ENCODE measurements around the gene MRRF.
"Not testable (repeated sequence)": the region's sequence is repeated elsewhere in the genome, so short reads cannot be mapped to it uniquely, and the experiment has no call there.

The MRRF gene

DNA sequence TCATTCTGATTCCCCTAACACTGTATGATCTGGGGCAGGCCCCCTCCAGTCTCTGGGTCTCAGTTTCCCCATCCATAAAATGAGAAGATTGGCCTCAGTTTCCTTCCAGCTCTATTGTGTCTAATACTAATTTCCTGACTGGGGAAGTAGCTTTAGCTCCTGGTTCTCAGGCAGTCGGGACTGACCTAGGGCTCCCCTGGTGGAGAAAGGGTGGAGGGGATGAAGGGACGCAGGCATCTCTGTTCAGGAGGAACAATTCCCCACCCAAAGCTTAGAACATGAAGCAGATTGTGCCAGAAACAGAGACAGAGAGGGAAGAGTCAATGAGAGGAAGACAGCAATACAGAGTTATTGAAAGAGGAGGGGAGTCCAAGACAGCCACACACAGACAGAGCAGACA, 91.9 kb downstream of the MRRF start:
- DNase-seq (ENCODE audit: low read depth): no peak

DNA sequence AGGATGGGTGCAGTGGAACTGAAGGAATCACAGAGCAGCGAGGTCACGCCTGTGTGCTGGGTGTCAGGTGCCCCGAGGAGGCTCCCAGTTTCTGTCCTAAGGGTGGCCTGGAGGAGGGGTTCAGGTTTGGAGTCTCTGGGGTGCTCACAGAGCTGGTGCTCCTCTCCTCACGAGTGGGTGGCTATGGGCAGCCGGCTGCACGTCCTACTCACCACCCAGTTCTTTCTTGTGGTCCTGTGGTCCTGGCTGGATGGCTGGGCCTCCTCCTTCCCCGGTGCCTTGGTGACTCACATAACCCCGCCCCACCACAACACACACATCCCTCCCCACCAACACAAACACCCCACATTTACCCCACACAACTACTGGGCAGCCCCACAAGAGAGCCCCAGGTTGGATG, 96.2 kb downstream of the MRRF start:
- DNase-seq (ENCODE audit: low read depth): no peak

DNA sequence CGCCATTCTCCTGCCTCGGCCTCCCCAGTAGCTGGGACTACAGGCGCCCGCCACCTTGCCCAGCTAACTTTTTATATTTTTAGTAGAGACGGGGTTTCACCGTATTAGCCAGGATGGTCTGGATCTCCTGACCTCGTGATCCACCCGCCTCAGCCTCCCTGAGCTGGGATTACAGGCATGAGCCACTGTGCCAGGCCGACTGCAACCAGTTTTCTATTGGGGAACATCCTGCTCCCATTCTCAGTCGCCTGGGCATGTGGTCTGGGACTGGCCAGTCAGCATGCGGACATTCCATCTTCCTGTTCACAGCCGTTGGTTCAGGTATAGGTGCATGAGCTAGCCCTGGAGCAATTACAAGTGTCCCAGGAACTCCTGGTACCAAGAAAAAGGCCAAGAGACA, 98.4 kb downstream of the MRRF start:
- not testable (repeated sequence) for DNase-seq (ENCODE audit: low read depth)

DNA sequence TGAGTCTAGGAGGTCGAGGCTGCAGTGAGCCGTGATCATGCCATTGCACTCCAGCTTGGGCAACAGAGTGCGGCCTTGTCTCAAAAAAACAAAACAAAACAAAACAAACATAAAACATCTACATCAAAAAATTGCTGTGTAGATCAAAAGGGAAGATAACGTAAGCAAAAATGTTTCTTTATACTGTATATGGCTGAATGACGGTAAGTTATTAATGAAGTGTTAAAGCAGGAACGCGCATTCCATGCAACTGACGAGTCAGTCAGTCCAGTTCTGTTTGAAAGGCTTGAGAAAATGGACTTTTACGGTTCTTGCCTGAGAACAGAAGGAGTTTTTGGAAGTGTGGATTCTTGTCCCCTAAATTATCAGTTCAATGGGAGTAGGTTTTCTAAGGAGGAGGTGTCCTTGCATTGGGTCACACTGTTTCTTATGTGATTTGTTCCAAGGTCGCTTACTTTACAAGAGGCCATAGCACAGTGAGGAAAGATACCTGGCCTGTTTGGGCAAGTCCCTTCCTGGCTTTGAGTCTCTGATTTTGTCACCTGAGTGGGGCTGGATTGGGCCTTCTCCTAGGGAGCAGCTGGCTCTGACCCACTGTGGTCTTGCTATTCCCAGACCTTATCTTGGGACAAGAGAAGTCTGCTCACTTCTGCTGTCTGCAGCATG, 99.6 kb downstream of the MRRF start:
- no peak for DNase-seq (ENCODE audit: low read depth)

DNA sequence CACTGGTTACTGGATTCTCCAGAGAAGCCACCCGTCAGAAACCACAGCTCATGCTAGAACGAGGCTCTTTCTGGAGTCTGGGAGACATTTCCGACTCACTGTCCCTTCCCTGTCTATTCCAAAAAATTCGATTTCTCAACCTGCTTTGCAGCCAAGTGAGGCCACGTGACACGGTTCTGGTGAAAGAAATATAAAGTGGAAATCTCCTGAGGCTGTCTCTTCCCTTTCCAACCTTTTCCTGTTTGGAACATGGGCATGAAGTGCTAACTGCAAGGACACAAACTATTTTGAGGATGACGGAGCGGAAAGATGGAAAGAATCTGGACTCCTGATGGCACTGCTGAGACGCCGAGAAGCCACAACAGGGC, 100.1 kb downstream of the MRRF start:
- DNase-seq (ENCODE audit: low read depth): no peak

DNA sequence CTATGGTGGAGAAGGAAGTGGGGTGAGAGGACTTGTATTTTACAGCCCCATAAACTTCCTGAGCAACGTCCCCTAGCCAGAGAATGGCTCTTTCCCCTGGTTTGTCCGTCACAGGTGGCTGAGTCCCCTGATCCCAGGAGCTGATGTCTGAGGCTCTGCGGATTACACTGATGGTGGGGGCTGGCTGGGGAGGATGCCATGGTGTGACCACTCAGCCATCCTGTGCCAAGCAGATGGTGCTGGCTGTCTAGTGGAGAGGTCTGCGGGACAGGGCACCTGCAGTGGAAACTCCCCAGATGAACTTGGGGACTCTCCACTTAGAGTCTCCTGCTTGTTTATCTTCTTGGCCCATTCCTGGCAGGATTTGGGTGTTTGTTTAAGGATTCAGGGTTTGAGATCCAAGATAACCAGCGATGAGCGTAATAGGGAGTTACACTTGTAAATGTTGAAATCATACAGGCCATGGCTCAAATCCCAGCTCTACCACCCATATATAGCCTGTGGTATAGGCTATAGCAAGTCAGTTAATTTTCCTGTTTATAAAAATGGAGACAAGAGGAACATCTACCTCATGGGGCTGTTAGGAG, 101.5 kb downstream of the MRRF start:
- DNase-seq (ENCODE audit: low read depth): no peak

DNA sequence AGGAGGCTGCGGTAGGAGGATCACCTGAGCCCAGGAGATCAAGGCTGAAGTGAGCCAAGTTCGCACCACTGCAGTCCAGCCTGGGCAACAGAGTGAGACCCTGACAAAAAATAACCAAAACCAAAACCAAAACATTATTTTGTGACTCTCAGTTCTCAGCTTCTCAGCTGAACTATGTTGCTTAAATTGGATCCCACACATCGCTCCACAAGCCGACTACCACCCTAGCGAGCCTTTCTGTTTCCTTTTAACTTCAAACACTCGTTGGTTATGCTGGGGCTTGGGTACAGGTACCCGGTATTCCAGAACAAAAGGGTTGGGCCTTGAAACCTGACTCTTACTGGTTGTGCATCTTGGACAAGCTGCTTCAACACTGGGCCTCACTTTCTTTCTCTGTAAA, 102.4 kb downstream of the MRRF start:
- DNase-seq (ENCODE audit: low read depth): no peak

DNA sequence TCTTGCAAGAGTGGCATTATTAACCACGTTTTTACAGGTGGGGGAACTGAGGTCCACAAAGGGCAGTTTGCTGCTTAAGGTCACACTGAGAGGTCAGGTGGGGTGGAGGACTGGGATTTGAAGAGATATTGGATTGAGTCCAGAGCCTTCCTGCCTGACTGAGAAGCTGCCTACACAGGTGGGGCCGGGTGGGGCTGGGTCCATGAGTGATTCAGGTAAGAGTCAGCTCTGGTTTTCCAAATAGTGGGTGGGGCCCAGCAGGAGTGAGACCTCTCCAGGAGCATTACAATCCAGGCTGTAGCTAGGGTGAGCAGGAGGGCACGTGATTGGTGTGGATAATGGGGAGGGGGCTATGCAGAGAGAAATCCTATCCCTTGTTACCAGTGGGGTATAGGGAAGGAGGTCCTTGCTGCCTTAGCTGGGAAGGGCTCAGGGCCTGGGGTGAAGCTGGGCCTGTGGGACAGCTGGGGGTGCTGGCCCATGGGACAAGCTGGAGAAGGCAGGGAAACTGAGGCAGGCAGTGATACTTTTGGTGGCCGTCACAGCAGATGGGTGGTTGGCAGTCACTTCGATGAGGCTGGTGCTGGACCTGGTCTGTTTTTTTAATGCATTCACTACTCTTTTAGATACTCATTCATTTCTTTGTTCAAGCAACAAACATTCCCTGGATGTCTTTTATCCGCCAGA, 103.2 kb downstream of the MRRF start:
- DNase-seq (ENCODE audit: low read depth): no peak

DNA sequence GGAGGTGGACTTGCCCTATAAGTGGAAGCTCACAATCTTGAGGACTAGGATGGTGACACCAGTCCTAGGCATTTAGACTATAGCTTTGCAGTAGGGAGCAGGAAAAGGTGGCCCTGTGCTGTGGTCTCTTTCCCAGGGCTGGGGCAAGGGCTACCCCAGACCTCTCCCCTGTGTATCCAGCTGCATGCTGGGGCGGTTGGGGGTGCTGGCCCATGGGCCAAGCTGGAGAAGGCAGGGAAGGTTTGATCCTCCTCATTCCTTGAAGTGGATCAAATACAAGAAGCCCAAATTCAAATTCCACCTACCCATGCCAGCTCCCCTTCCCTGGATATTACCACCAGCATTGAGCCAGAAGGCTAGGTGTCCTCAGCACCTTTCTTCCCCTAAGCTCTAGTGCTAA, 104.0 kb downstream of the MRRF start:
- DNase-seq (ENCODE audit: low read depth): no peak

DNA sequence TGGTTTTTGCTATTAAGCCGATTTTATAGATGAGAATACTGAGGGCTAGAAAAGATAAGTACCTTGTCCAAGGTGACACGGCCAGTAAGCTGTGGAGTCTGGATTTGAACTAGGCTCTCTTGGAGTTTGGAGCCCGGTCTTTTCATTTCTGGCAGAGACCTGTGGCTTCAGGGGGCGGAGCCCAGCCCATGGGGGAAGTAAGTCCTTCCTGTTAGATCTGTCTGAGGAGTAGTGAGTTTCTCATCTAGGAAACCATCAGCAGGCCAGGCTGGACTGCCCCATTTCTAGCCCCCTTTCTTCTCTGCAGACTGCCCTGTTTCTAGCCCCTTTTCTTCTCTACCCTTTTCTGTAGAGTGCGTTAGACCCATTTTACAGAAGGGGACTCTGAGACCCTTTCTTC, 105.6 kb downstream of the MRRF start:
- no peak for DNase-seq (ENCODE audit: low read depth)

DNA sequence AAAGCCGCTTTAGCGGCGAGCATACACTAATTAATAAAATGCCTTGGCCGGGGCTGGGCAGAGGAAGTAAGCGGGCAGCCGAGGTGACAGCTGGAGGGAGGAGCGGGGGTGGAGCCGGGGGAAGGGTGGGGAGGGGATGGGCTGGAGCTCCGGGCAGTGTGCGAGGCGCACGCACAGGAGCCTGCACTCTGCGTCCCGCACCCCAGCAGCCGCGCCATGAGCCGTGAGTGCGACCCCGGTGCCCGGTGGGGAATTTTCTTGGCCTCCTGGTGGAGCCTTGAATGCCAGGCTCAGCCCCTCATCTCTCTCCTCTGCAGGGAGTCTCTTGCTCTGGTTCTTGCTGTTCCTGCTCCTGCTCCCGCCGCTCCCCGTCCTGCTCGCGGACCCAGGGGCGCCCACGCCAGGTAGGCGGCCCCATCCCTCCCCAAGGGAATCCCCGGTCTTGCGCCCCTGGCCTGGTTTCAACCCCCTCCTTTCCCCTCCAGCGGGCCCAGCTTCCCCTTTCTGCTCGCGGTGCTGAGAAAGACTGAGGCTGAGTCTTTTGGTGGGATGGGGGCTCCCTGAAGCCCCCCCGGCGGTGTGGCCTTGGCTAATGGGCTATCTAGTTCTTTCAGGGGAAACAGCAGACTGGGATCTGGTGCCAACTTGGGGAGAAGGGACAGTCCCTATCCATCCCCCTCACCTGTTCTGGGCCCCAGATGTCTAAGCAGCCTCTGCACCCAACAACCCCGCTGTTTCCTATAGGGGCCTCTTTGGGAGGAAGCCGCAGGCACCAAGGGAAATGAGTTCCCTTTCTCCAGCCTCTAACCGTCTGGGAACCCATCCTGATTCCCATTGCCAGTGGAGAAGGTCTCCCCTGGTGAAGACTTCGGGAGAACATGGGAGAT, 106.4 kb downstream of the MRRF start, which contains the start of gene PTGS1:
Gene PTGS1 (plus strand): TSS at position 156 of the 887 bp plus-strand sequence. CDS start 61 bp downstream, at position 217.
- DNase-seq (ENCODE audit: low read depth): no peak

DNA sequence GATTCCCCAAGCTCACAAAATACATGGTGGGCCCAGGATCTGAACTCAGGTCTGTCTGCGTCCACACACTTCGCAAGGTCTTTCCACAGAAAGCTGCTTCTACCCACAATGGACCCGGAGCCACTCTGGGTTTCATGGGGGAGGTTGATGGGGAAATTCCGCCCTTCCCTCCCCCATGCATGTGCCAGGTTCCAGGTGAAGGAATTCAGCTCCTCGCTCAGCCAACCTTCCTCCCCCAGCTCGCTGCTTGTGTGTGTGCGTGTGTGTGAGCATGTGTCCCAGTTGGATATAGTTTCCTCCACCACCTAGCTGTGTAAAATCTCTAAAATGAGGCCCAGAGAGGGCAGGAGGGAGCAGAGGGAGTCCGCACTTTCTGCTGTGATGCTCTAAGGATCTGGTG, 107.2 kb downstream of the MRRF start:
- no peak for DNase-seq (ENCODE audit: low read depth)

DNA sequence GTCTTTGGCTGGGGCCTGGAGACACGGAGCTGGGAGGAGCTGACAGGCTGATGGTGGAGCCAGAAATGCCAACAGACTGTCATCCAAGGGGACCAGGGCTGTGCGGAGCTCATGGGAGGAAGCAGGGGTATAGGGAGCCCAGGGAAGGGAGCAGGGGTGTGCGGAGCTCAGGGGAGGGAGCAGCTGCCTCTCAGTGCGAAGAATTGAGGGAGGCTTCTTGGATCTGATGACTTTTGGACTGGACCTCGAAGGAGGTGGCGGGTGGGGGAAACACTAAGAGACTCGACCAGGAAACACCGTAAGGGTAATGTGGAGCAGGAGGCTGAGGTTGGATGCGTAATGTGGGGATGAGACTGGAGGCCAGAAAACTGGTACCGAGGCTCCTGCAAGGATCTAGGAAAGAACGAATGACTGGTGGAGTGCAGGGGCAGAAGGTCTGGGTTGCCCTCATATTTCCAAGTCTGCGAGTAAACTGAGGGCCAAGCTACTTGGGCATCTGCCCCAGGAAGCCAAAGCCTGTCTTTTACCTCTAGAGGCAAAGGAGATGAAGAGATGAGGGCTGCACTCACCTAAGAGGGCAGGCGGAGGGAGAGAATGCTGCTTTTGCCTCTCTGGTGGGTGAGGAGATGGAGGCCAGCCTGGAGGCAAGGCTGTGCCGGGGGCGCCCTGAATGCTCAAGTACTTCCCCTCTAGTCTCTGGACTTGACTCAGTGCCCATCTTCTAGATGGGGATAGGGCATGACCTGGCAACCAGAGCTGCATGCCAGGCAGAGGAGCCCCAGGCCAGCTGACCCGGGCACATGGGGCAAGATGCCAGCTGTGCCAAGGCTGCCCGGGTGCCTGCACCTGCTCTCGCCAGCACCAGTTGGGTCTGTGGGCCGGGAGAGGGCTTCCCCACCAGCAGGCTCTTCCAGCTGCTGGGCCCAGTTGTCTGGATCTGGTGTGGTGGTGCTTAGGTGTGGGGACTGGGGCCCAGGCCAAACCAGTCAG, 108.5 kb downstream of the MRRF start:
- no peak for DNase-seq (ENCODE audit: low read depth)

DNA sequence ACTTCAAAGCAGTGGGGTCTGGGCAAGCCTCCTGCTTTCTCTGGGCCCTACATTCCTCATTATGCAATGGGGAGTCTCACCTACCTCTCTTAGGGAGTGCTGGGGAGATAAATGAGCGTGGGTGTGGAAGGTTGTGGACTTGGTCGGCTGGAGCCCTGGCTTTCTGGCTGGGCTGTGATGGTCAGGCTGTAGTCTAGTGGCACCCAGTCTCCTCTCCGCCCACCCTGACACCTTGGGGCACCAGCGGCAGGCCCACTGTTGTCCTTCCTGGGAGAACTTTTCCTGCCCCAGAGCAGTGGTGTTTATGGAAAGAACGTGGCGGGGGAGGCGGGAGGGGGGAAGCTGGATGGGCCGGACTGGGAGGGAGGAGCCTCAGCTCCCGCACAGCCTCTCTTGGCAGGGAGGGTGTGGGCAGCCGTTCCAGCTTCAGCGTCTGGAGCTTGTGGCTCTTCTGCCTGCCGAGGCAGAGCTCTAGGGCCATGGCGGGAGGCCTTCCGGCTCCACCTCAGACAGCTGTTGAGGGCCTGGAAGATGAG, 110.3 kb downstream of the MRRF start:
- no peak for DNase-seq (ENCODE audit: low read depth)

DNA sequence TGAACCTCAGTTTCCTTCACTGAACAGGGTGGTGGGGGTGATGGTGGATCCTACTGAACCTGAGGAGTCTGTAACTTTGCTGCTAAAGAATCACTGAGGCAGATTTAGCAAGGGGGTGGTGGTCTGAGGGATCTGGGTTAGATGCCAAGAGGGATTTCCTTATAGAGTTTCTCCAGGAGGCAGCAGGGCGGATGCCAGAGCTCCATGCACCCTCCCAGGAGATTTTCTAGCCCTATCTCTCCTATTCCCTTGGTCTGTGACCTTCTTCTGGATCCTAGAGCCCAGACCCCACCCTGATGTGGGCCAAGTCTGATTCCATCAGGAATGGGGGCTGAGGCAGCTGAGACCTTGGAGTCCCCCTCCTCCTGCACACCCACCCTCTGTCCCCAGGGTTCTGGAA, 112.1 kb downstream of the MRRF start:
- no peak for DNase-seq (ENCODE audit: low read depth)

DNA sequence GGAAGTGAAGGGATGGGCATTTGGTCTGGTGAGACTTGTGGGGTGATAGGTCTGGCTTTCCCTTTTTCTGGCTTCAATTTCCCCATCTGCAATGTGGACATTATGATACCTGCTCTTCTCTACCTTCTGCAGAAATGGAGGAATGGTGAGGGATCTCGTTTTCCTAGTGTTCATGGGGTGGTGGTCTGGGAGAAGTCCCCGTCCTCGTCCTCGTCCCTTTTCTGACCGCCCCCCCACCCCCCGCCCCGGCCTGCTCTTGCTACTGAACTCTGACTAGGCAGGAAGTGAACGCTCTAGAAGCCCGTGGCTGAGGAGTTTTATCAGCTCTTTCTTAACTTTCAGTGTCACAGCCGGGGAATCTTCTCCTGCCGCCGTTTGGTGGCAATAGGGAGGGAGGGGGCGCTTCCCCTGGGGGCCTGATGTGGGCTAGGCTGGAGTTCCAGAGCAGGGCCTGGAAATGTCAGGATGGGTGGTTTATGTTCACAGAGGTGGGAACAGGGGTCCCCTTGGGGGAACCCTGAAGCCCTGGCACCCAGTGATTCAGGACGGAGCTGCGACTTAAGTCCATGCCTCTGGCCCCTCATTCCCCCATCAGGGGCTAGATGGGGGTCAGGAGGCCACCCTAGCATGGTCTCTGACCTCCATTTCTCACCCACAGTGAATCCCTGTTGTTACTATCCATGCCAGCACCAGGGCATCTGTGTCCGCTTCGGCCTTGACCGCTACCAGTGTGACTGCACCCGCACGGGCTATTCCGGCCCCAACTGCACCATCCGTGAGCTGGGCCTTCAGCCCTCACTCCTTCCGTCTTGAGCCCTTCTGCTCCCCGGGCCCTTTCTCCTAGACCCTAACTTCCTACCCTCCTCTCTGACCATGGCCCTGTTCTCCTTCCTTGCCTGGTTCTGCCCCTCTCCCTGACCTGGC, 112.8 kb downstream of the MRRF start:
- no peak for DNase-seq (ENCODE audit: low read depth)

DNA sequence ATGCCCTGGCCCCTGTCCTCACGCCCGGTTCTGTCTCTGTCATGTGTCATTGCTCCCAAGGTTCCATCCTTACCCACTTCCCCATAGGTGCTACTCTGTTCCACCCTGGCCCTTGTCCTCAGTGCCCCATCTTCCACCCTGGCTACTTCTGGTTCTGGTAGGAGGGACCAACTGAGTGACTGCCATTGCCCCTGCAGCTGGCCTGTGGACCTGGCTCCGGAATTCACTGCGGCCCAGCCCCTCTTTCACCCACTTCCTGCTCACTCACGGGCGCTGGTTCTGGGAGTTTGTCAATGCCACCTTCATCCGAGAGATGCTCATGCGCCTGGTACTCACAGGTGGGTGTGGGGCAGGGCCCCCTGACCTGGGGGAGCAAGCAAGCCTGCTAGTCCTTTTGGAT, 113.6 kb downstream of the MRRF start:
- no peak for DNase-seq (ENCODE audit: low read depth)

DNA sequence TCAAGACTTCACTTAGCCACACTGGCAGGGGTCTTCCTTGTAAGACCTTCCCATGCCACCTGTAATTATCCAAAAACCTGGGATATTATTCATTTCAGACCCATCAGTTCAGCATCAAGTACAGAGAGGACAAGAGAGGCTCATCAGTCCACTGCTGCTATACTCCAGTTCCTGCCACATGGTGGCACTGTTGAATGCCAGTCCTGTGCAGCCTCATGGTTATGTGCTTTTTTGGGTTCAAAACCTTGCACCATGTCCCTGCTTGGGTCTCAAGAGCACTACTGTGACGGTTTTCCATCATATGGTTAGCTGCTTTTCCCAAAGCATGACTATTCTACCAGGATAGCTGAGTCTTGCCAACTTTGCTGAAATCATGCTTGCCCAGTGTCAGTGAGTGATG, 114.7 kb downstream of the MRRF start:
- no peak for DNase-seq (ENCODE audit: low read depth)

DNA sequence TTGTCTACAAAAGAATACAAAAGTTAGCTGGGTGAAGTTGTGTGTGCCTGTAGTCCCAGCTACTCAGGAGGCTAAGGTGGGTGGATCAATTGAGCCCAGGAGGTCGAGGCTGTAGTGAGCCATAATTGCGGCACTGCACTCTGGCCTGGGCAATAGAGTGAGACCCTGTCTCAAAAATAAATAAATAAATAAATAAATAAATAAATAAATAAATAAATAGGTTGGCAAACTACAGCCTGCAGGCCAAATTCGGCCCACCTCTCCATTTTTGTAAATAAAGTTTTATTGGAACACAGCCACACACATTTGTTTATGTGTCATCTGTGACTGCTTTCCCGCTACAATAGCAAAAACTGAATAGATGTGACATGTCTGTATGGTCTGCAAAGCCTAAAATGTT, 115.6 kb downstream of the MRRF start:
- DNase-seq (ENCODE audit: low read depth): no peak
